NCI-H510A treated with DMSO at 0.1 percent for 48 hours (cell line): ENCODE results near the gene PRKAR1A.
"Not testable (repeated sequence)": the region's sequence is repeated elsewhere in the genome, so short reads cannot be mapped to it uniquely, and the experiment has no call there.

ENCODE experiments used
- DNase-seq: peaks from one replicate; lab custom pipeline; 2025; lab: John Stamatoyannopoulos, UW

Gene PRKAR1A

GRCh38 chr17:68511671-68512246 lies 471 bp upstream of the PRKAR1A start:
- DNase-seq, result peak; percentile 90

GRCh38 chr17:68512960-68513474 lies 787 bp downstream of the PRKAR1A start:
- peak; percentile 49 for DNase-seq

GRCh38 chr17:68513932-68514331 lies 1.7 kb downstream of the PRKAR1A start:
- no peak for DNase-seq

GRCh38 chr17:68514831-68515635 lies 2.8 kb downstream of the PRKAR1A start:
- DNase-seq, result no peak

DNA sequence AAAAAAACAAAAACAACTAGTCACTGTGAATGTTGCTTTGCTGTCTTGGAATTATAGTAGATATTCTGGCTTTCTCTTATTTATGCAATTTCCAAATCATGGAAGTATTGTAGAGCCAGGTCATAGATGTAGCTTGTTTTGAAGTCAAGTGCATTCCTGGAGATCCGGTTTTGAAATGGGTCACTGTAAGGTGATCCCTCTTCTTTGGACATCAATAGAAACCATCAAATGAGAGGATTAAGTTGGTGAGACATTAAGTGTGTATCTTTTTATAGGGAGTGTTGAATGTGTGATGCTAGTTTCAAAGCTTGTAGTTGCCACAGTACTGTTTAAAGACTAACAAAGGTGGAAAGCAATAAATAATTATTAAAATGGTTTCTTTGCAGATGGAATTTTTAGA lies 4.5 kb downstream of the PRKAR1A start:
- peak; percentile 64 for DNase-seq

DNA sequence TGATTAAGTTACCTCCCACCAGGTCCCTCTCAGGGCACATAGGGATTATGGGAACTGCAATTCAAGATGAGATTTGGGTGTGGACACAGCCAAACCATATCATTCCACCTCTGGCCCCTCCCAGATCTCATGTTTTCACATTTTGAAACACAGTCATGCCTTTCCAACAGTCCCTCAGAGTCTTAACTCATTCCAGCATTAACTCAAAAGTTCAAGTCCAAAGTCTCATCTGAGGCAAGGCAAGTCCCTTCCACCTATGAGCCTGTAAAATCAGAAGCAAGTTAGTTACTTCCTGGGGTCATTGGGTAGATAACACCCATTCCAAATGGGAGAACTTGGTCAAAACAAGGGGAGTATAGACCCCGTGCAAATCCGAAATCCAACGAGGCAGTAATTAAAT lies 5.4 kb downstream of the PRKAR1A start:
- not testable (repeated sequence) for DNase-seq

DNA sequence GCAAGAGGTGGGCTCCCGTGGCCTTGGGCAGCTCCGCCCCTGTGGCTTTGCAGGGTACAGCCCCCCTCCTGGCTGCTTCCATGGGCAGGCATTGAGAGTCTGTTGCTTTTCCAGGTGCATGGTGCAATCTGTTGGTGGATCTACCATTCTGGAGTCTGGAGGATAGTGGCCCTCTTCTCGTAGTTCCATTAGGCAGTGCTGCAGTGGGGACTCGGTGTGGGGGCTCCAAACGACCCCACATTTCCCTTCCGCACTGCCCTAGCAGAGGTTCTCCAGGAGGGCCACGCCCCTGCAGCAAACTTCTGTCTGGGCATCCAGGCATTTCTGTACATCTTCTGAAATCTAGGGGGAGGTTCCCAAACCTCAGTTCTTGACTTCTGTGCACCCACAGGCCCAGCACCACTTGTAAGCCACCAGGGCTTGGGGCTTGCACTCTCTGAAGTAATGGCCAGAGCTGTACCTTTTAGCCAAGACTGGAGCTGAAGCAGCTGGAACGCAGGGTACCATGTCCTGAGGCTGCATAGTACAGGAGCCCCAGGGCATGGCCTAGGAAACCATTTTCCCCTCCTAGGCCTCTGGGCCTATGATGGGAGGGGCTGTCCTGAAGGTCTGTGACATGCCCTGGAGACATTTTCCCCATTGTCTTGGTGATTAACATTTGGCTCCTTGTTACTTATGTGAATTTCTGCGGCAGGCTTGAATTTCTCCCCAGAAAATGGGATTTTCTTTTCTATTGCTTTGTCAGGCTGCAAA lies 6.0 kb downstream of the PRKAR1A start:
- DNase-seq, result no peak

GRCh38 chr17:68519051-68519450 lies 6.8 kb downstream of the PRKAR1A start:
- not testable (repeated sequence) for DNase-seq

GRCh38 chr17:68519911-68520310 lies 7.7 kb downstream of the PRKAR1A start:
- no peak for DNase-seq

GRCh38 chr17:68522266-68522665 lies 10.0 kb downstream of the PRKAR1A start:
- DNase-seq, result no peak

DNA sequence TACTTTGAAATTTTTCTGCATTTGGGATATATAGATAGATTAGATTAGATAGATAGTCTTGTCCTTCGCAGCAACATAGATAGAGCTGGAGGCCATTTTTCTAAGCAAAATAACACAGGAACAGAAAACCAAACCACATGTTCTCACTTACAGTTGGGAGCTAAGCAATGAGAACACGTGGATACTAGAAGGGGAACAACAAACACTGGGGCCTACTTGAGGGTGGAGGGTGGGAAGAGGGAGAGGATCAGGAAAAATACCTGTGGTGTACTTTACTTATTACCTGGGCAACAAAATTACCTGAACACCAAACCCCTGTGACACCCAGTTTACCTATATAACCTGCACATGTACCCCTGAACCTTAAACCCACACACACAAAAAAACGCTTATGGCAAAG lies 14.3 kb downstream of the PRKAR1A start:
- DNase-seq, result no peak

DNA sequence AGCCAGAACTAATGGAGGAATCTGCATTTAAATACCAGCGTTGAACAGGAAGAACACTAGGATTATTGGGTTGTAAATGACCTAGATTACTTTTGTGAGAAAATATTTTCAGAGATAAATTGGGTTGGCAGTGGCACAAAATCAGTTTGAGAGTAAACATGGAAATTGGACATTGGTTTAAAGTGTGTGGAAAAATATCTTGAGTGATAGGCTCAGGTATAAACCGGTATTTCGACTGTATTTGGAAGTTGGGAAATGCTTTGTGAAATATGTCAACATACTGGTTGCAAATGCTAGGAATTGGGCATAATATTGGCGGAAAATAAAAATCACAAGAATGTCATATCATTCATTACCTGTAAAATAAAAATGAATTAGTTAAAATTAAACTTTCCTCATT lies 15.1 kb downstream of the PRKAR1A start:
- DNase-seq, result no peak

DNA sequence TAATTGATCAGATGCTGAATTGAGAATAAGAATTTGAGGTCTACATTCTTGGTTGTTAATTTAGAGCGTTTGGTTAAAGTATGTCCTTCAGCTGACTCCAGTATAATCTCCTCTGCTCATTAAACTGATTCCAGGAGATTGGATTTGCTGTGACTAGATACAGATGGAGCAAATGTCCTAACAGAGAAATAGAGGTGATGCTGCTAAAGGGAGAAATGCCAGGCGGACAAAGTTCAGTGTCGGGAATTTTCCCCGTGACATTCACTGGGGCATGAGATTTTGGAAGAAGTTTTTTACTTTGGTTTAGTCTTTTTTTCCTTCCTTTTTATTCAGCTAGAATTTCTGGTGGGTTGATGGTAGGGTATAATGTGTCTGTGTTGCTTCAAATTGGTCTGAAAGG lies 19.0 kb downstream of the PRKAR1A start:
- no peak for DNase-seq

GRCh38 chr17:68532826-68533225 lies 20.6 kb downstream of the PRKAR1A start:
- no peak for DNase-seq

DNA sequence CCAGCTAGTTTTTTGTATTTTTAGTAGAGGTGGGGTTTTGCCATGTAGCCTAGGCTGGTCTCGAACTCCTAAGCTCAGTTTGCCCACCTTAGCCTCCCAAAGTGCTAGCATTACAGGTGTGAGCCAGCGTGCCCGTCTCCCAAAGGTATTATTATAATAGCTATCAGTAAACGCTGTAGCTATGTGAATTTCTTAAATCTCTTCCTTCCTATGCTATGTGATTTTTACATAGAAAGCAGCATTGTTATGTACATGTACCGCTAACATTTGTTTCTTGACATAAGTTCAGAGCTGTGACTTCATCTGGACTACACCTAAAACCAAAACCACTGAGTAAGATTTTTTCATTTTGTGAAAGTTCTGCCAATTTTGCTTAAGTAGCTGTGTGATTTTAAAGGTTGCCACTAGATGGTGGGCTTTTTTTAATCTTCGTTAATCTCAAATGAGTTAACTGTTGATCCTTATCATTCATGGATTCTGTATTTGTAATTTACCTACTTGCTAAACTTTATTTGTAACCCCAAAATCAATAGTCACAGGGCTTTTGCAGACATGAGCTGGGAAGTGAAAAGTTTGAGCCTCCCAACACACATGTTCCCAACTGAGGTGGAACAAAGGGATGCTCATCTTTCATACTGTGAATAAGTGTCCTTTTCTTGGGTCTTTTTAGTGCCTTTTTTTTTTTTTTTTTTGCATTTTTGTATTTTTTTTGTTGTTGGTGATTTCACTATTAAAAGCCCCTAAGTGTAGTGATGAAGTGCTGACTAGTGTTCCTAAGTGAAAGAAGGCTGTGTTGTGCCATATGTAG lies 21.9 kb downstream of the PRKAR1A start:
- DNase-seq, result no peak

DNA sequence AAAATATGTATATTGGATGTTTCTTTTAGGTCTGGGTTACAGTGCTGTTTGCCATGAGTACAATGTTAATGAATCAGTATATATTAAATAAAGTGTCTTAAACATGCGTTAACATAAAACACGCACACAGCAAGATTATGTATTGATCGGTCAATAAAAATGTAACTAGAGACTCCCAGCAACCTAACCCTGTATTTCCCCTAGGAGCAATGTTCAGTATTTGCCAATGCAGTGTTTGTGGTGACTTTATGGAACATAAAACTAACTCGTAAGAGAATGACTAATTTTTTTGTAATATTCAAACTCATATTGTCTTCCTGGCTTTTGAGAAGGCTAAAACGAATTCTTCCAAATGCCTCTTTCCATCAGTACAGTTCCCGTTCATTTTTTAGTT lies 22.5 kb downstream of the PRKAR1A start:
- DNase-seq, result no peak

- DNase-seq, result no peak
These were observed 23.7 kb downstream of the PRKAR1A start for GRCh38 chr17:68535922-68536321.

DNA sequence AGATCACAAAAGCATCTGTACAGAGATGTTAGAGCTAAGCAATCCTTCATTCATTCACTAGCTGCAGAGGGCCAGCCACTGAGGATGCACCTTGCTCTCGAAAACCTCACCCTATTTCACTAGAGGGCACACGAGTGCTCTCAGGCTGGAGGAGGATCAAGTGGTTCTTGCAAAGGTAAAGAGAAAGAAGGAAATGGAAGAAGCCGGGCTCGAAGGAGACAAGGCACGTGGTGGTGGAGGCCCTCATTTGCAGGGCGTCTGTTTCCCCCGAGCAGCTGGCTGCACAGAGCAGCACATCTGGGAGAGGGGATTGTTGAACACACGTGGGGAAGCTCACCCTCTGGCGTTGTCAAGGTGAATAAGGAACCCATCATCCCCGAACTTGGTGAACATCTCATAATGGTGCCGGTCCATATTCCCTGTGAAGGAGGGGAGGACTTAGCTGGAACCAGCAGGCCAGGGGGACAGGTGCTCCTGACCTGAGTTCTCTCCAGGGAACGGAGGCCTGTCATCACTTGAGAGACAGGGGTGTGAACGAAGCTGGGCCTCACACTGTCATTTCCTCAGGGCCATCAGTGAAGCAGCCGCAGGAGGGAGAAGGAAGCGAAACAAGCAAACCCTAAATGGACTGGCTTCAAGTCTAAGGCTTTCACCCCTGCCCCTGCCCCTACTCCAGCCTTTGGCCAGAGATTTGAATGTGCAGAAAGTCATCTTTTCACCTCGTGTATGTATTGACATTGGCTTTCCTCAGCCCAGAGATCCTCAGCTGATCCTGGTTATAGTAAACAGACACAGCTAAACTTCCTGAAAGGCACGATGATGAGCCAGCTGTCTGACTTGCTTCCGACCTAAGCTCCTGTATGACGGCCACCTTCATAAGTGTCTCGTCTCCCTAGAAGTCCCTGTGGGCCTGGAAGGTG lies 27.6 kb downstream of the PRKAR1A start:
- DNase-seq, result peak; percentile 26

DNA sequence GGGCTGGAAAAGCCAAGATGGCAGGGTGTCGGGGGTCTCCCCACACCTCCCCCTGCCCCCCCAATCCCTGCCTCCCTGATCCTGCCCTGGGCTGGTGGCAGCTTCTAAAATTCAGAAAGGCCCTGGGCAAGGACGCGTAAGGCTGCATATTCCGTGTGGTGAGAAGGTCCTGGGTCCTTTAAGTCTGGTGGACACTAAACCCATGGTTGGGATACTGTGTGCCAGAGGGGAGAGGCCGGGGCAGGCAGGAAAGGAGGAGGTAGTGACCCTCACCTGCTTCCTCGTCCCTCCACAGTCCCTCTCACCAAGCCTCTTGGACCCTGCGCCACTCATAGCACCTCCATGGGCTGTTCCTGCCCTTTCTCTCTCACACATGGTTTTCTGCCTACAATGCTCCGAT lies 28.8 kb downstream of the PRKAR1A start:
- no peak for DNase-seq

- no peak for DNase-seq
These were observed 29.6 kb downstream of the PRKAR1A start for GRCh38 chr17:68541816-68542215.
